ENCODE data around the gene MGMT.

DNA sequence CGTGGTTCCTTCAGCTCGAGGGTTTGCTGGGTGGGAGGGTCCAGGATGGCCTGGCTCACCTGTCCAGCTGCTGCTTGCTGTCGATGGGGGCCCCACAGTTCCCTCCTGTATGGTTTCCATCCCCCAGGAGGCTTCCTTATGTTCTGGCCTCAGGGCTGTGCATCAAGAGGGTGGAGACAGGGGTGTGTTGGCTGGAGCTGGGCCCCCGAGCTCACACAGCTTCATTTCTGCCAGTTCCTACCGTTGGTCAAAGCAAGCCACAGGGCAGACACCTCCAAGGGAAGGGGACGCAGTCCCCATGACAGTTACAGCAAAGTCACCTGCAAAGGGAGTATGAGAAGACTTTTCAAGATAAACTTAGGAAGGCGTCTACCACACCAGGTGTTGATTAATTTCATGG is 340.2 kb downstream of the MGMT start:
- TF ChIP-seq, protein P1, sequence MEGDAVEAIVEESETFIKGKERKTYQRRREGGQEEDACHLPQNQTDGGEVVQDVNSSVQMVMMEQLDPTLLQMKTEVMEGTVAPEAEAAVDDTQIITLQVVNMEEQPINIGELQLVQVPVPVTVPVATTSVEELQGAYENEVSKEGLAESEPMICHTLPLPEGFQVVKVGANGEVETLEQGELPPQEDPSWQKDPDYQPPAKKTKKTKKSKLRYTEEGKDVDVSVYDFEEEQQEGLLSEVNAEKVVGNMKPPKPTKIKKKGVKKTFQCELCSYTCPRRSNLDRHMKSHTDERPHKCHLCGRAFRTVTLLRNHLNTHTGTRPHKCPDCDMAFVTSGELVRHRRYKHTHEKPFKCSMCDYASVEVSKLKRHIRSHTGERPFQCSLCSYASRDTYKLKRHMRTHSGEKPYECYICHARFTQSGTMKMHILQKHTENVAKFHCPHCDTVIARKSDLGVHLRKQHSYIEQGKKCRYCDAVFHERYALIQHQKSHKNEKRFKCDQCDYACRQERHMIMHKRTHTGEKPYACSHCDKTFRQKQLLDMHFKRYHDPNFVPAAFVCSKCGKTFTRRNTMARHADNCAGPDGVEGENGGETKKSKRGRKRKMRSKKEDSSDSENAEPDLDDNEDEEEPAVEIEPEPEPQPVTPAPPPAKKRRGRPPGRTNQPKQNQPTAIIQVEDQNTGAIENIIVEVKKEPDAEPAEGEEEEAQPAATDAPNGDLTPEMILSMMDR (IDR thresholded peaks at IDR 0.05), result no peak
- TF ChIP-seq POLR2A (IDR thresholded peaks at IDR 0.05), result no peak
